IPS-15b (cell line): Measurements from ENCODE around the gene HTR2C.
"Not testable (repeated sequence)": the region's sequence is repeated elsewhere in the genome, so short reads cannot be mapped to it uniquely, and the experiment has no call there.

Experiments used
- H3K27me3 ChIP-seq: one replicate; pipeline ENCODE4 v1.6.1; 2013; ENCODE audit warnings: low read length; ENCODE audit not compliant: control insufficient read depth, insufficient read depth
- H3K36me3 ChIP-seq: one replicate; pipeline ENCODE4 v1.6.1; 2013; ENCODE audit warnings: low read length; ENCODE audit not compliant: control insufficient read depth, insufficient read depth
- H3K4me1 ChIP-seq: one replicate; pipeline ENCODE4 v1.6.1; 2013; ENCODE audit warnings: mild to moderate bottlenecking, low read length; ENCODE audit not compliant: control insufficient read depth, insufficient read depth
- H3K4me3 ChIP-seq: one replicate; pipeline ENCODE4 v1.5.1; 2013; ENCODE audit warnings: low read depth, low read length
- H3K9ac ChIP-seq: one replicate; pipeline ENCODE4 v1.6.1; 2013; ENCODE audit warnings: low read depth, mild to moderate bottlenecking, low read length
- H3K9me3 ChIP-seq: one replicate; pipeline ENCODE4 v1.6.1; 2013; ENCODE audit warnings: mild to moderate bottlenecking, low read length; ENCODE audit not compliant: control insufficient read depth, insufficient read depth

HTR2C gene

GRCh38 chrX:114905251-114905650 is 321.4 kb downstream of the HTR2C start:
- H3K27me3 ChIP-seq, result no peaks in the 10 kb centered on the region
- H3K36me3 ChIP-seq, result no peaks in the 10 kb centered on the region
- H3K9me3 ChIP-seq, result no peaks in the 10 kb centered on the region
- H3K9ac ChIP-seq, result no peak overlapping the region
- H3K4me3 ChIP-seq, result no peak overlapping the region
- peaks cover 18% of the 10 kb centered on the region for H3K4me1 ChIP-seq

DNA sequence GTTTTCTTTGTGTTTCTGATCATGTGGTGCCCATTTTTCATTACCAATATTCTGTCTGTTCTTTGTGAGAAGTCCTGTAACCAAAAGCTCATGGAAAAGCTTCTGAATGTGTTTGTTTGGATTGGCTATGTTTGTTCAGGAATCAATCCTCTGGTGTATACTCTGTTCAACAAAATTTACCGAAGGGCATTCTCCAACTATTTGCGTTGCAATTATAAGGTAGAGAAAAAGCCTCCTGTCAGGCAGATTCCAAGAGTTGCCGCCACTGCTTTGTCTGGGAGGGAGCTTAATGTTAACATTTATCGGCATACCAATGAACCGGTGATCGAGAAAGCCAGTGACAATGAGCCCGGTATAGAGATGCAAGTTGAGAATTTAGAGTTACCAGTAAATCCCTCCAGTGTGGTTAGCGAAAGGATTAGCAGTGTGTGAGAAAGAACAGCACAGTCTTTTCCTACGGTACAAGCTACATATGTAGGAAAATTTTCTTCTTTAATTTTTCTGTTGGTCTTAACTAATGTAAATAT is 323.2 kb downstream of the HTR2C start:
- Histone ChIP-seq H3K9me3 (no peaks in the 10 kb centered on the region), H3K36me3 (no peaks in the 10 kb centered on the region), H3K9ac (no peak overlapping the region), H3K27me3 (no peaks in the 10 kb centered on the region), H3K4me1 (peaks cover 18% of the 10 kb centered on the region), H3K4me3 (peak overlapping the region; percentile 6)

DNA sequence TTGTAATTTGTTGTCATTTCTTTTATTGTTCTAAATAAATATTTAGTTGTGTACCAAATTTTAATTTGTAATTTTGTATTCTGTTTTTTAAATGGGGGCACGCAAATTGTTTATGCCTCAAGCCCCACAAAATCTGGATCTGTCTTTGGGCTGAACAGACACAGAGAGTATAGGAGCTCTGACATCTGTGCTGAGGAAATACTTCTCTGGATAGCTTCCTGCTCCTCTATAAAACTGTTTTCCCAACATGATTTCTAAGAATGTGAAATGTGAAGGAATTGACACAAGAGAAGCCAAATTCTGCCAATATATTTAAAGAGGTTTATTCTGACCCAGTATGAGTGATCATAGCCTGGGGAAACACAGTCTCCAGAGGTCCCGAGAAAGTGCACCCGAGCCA is 340.5 kb downstream of the HTR2C start:
- Histone ChIP-seq H3K36me3 (no peaks in the 10 kb centered on the region), H3K4me1 (peaks cover 7% of the 10 kb centered on the region), H3K9ac (no peak overlapping the region), H3K27me3 (no peaks in the 10 kb centered on the region), H3K9me3 (no peaks in the 10 kb centered on the region), H3K4me3 (no peak overlapping the region)

- Histone ChIP-seq H3K4me1 (peaks cover 7% of the 10 kb centered on the region), H3K4me3 (no peak overlapping the region), H3K36me3 (no peaks in the 10 kb centered on the region), H3K27me3 (no peaks in the 10 kb centered on the region), H3K9ac (no peak overlapping the region), H3K9me3 (no peaks in the 10 kb centered on the region)
Observed at GRCh38 chrX:114924856-114925255, 341.0 kb downstream of the HTR2C start.

DNA sequence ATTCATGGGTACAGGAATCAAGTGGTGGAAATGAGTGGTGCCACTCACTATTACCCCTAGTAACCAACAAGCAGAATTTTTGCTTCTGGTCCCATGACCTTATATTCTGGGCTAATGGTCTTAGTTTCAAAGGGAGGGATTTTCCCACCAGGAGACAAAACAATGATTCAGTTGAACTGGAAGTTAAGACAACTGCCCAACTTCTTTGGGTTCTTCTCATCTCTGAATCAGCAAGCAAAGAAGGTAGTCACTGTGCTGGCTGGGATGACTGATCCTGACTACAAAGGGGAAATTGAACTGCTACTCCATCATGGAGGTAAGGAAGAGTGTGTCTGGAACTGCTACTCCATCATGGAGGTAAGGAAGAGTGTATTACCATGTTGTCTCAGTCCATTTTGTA is 346.3 kb downstream of the HTR2C start:
- Histone ChIP-seq H3K27me3 (no peaks in the 10 kb centered on the region), H3K4me1 (peaks cover 1% of the 10 kb centered on the region)

GRCh38 chrX:114932550-114932949 is 348.7 kb downstream of the HTR2C start:
- Histone ChIP-seq H3K4me1 (no peaks in the 10 kb centered on the region), H3K9me3 (peaks cover 7% of the 10 kb centered on the region), H3K27me3 (no peaks in the 10 kb centered on the region), H3K9ac (no peak overlapping the region), H3K4me3 (no peak overlapping the region), H3K36me3 (no peaks in the 10 kb centered on the region)

More for the DNA sequence above, 346.3 kb downstream of the HTR2C start:
- H3K4me3 ChIP-seq, result no peak overlapping the region
- H3K36me3 ChIP-seq, result no peaks in the 10 kb centered on the region
- no peak overlapping the region for H3K9ac ChIP-seq
- H3K9me3 ChIP-seq, result peaks cover 7% of the 10 kb centered on the region

DNA sequence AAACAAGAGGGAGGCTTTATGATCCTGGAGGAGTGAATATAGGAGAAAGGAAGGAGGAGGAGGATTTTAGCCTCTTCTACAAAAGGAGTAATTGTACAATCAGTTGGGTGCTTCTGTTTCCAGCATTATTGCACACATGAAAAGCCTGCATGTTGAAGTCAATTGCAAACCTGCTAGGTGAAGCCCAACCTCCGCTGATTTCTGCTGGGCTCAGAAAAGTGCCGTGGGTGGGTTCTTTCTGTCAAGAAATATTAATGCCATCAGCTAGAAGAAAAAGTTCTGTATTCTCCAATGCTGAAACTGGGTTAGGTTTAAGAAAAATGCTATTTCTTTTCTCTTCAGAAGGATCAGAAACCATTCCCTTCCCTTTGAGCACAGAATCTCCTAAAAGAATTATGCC is 349.4 kb downstream of the HTR2C start:
- not testable (repeated sequence) for H3K27me3 ChIP-seq, H3K4me1 ChIP-seq, H3K36me3 ChIP-seq, H3K9ac ChIP-seq, H3K4me3 ChIP-seq, H3K9me3 ChIP-seq

DNA sequence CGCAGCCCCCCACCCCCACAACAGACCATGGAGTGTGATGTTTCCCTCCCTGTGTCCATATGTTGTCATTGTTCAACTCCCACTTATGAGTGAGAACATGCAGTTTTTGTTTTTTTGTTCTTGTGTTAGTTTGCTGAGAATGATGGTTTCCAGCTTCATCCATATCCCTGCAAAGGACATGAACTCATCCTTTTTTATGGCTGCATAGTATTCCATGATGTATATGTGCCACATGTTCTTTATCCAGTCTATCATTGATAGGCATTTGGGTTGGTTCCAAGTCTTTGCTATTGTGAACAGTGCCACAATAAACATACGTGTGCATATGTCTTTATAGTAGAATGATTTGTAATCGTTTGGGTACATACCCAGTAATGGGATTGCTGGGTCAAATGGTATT is 353.2 kb downstream of the HTR2C start:
- not testable (repeated sequence) for H3K9ac ChIP-seq, H3K36me3 ChIP-seq, H3K4me1 ChIP-seq, H3K27me3 ChIP-seq, H3K4me3 ChIP-seq, H3K9me3 ChIP-seq

DNA sequence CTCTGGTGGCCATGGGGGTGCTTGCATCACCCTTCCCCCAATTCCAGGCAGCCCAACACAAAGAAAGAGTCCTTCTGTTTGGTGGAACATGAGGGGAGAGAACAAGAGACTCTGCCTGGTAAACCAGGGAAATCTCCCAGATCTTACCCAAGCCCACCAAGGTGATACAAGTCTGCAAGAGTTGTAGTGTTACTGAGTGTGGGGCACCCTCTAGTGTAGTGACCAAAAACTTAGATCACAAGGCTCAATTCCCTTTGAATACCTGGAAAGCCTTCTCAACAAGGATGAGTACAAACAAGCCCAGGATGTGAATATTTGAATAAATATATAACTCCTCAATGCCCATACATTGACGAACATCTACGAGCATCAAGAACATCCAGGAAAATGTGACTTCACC is 368.8 kb downstream of the HTR2C start:
- no peaks in the 10 kb centered on the region for H3K9me3 ChIP-seq
- no peak overlapping the region for H3K9ac ChIP-seq
- H3K4me1 ChIP-seq, result peaks cover 4% of the 10 kb centered on the region
- H3K36me3 ChIP-seq, result no peaks in the 10 kb centered on the region
- H3K27me3 ChIP-seq, result no peaks in the 10 kb centered on the region
- H3K4me3 ChIP-seq, result no peak overlapping the region
